ENCODE results near the gene FGD2.

Gene FGD2

DNA sequence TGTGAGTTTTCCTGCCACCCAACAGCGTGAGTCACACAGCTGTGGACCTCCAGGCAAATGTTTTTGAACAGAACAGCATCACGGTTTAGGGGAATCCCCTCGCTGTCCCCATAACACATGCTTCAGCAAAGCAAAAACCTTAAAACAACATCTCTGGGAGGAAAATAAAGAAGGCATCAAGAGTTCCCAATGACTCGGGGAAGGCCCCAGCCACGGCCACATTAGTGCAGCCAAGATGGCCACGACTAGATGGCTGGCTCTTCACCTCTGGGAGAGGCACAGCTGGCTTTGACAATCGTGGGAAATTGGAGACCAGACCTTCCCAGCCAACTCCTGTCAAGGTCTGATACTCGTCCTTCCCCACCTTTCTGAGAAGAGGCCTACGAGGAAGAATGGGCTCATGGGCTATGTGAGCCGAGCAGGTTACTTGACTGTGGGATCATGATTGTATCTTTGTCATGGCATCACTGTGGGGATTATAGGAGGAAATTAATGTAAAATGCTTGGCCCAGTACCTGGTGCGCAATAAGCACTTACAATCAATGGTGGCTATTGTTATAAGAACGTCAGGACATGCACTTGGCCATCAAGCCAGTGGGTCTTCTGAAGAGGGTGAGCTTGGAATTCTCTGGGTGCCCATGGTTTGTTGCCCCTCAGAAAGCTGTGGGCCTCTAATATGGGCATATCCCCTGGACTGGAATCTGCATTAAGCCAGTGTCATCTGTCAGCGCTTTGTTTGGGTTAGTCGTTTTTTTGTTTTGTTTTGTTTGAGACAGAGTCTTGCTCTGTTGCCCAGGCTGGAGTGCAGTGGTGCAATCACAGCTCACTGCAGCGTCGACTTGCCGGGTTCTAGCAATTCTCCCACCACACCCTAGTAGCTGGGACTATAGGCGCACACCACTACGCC is 43.6 kb downstream of the FGD2 start:
- no peak for DNase-seq (ENCODE audit: low read depth, low spot score)
- TF ChIP-seq YY1 (IDR thresholded peaks at IDR 0.05; ENCODE audit: insufficient read depth, insufficient read length) (no peak), ZNF274 (IDR thresholded peaks at IDR 0.05; ENCODE audit: low read depth, low read length) (no peak), SUZ12 (IDR thresholded peaks at IDR 0.05; ENCODE audit: extremely low read depth, insufficient read depth, insufficient read length) (no peak)
- Histone ChIP-seq H3K36me3 (ENCODE audit: insufficient read depth, insufficient read length, low read length) (no peaks in the 10 kb centered on the region), H3K9me3 (ENCODE audit: insufficient read depth, low read length) (no peaks in the 10 kb centered on the region), H3K27me3 (ENCODE audit: insufficient read depth, insufficient read length) (no peaks in the 10 kb centered on the region), H3K9ac (ENCODE audit: insufficient read length, low read depth) (no peak overlapping the region), H3K4me3 (ENCODE audit: insufficient read length, low read depth) (no peak overlapping the region), H3K4me1 (ENCODE audit: insufficient read depth, insufficient read length) (peaks cover 7% of the 10 kb centered on the region)

DNA sequence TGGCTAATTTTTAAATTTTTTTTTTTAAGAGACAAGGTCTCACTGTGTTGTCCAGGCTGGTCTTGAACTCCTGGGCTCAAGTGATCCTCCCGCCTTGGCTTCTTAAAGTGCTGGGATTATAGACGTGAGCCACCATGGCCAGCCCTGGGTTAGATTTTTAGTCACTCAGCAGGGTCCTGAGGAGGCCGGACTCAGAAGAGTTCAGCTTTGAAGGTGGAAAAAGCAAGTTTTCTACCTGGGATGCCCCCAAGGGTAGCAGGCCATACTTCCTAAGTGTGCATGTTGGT is 44.2 kb downstream of the FGD2 start:
- Histone ChIP-seq H3K9me3 (ENCODE audit: insufficient read depth, low read length) (no peaks in the 10 kb centered on the region), H3K9ac (ENCODE audit: insufficient read length, low read depth) (no peak overlapping the region), H3K4me1 (ENCODE audit: insufficient read depth, insufficient read length) (peaks cover 7% of the 10 kb centered on the region), H3K27me3 (ENCODE audit: insufficient read depth, insufficient read length) (no peaks in the 10 kb centered on the region), H3K36me3 (ENCODE audit: insufficient read depth, insufficient read length, low read length) (no peaks in the 10 kb centered on the region), H3K4me3 (ENCODE audit: insufficient read length, low read depth) (no peak overlapping the region)
- no peak for TF ChIP-seq YY1 (IDR thresholded peaks at IDR 0.05; ENCODE audit: insufficient read depth, insufficient read length)
- no peak for TF ChIP-seq SUZ12 (IDR thresholded peaks at IDR 0.05; ENCODE audit: extremely low read depth, insufficient read depth, insufficient read length)
- TF ChIP-seq ZNF274 (IDR thresholded peaks at IDR 0.05; ENCODE audit: low read depth, low read length): no peak
- no peak for DNase-seq (ENCODE audit: low read depth, low spot score)

DNA sequence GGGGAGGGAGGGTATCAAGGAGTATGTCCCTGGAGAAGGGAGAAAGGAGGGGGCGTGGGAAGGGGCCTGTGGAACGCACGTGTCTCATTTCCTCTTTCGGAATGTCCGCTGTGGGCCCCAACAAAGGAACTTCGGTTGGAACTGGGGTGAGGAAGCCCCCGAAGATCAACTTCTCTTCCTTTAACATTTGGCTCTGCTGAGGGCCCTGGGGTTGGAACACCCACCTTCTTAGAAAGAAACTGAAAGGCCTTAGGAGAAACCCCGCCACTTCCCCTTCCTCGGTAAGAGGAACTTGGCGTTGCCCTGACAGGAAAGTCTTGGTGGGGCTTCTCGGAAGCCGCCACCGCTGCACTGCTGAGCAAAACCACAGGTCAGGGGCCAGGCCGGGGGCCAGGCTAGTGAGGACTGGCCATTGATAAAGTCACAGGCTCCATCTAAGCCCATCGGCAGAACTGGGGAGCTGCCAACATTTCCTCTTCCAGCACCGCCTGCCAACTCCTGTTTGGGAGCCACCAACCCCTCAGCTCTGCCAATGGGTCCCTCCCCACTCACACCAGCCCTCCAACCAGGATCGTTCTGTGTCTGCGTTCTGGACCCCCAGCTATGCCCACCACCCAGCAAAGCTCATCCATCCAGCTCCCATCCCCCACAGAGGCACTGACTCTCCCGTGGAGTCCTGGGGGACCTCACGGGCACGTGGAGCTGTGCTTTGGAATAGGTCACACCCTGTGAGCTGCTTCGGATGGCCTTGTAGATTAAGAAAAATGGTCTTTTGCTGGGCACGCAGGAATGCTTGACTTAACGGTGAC is 44.8 kb downstream of the FGD2 start:
- Histone ChIP-seq H3K4me1 (ENCODE audit: insufficient read depth, insufficient read length) (peaks cover 7% of the 10 kb centered on the region), H3K9ac (ENCODE audit: insufficient read length, low read depth) (no peak overlapping the region), H3K4me3 (ENCODE audit: insufficient read length, low read depth) (no peak overlapping the region), H3K36me3 (ENCODE audit: insufficient read depth, insufficient read length, low read length) (no peaks in the 10 kb centered on the region), H3K9me3 (ENCODE audit: insufficient read depth, low read length) (no peaks in the 10 kb centered on the region), H3K27me3 (ENCODE audit: insufficient read depth, insufficient read length) (no peaks in the 10 kb centered on the region)
- DNase-seq (ENCODE audit: low read depth, low spot score): no peak
- TF ChIP-seq SUZ12 (IDR thresholded peaks at IDR 0.05; ENCODE audit: extremely low read depth, insufficient read depth, insufficient read length) (no peak), ZNF274 (IDR thresholded peaks at IDR 0.05; ENCODE audit: low read depth, low read length) (no peak), YY1 (IDR thresholded peaks at IDR 0.05; ENCODE audit: insufficient read depth, insufficient read length) (no peak)

DNA sequence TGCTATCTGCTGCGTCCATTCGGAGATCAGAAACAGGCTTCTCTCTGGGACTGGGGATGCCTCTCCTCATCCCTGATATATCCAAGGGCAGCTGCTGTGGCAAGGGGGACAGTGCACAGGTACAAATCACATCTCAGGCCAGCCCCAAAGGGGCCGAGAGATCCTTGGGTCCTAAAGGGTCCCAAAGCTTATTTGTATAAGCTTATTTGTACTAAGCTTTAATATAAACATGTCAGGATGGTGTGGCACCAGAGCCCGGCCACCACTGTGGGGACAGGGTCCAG is 45.3 kb downstream of the FGD2 start:
- Histone ChIP-seq H3K4me1 (ENCODE audit: insufficient read depth, insufficient read length) (peaks cover 8% of the 10 kb centered on the region), H3K9ac (ENCODE audit: insufficient read length, low read depth) (no peak overlapping the region), H3K4me3 (ENCODE audit: insufficient read length, low read depth) (no peak overlapping the region), H3K9me3 (ENCODE audit: insufficient read depth, low read length) (no peaks in the 10 kb centered on the region), H3K36me3 (ENCODE audit: insufficient read depth, insufficient read length, low read length) (no peaks in the 10 kb centered on the region), H3K27me3 (ENCODE audit: insufficient read depth, insufficient read length) (no peaks in the 10 kb centered on the region)
- TF ChIP-seq YY1 (IDR thresholded peaks at IDR 0.05; ENCODE audit: insufficient read depth, insufficient read length): no peak
- no peak for TF ChIP-seq ZNF274 (IDR thresholded peaks at IDR 0.05; ENCODE audit: low read depth, low read length)
- TF ChIP-seq SUZ12 (IDR thresholded peaks at IDR 0.05; ENCODE audit: extremely low read depth, insufficient read depth, insufficient read length): no peak
- no peak for DNase-seq (ENCODE audit: low read depth, low spot score)

DNA sequence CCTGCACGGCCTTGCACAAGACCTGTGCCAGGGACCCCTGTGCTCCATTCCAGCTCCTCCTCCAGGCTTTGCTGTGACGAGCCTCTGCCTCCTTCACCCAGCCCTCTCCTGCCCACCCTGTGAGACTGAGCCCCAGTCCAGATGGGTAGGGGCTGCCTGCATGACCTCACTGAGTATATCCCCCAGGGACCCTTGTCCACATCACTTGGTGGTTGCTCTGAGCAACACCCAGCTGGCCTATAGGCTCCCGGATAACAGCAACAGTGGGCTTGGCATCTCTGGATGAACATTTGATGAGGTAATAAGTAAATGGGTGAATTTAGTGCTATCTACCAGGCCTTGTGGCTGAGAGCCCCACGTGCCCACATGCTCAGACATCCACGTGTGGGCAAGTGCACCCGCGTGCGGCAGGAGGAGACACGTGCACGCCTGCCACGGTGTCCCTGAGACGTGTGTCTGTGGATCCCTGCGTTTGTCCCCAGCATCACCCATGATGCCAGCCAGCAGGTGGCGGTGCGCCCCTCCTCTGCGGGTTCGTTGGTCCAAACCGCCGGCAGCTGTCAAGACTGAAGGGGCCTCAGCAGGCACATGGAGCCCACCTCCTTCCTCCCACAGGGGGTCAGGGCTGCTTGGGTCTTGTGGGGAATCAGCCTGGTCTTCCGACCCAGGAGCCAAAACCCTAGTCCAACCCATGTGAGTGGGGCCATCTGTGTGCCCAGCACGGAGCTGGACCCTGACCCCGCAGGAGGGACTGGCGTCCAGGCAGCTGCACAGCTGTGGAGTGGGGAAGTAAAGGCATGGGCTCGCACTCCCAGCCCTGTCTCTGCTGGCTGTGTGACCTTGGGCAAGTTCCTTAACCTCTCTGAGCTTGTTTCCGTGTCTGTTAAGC is 45.9 kb downstream of the FGD2 start:
- TF ChIP-seq ZNF274 (IDR thresholded peaks at IDR 0.05; ENCODE audit: low read depth, low read length): no peak
- TF ChIP-seq YY1 (IDR thresholded peaks at IDR 0.05; ENCODE audit: insufficient read depth, insufficient read length): no peak
- TF ChIP-seq SUZ12 (IDR thresholded peaks at IDR 0.05; ENCODE audit: extremely low read depth, insufficient read depth, insufficient read length): no peak
- H3K9ac ChIP-seq (ENCODE audit: insufficient read length, low read depth): no peak overlapping the region
- no peak overlapping the region for H3K4me3 ChIP-seq (ENCODE audit: insufficient read length, low read depth)
- peaks cover 14% of the 10 kb centered on the region for H3K4me1 ChIP-seq (ENCODE audit: insufficient read depth, insufficient read length)
- H3K9me3 ChIP-seq (ENCODE audit: insufficient read depth, low read length): no peaks in the 10 kb centered on the region
- DNase-seq (ENCODE audit: low read depth, low spot score): peak; percentile 44
- no peaks in the 10 kb centered on the region for H3K27me3 ChIP-seq (ENCODE audit: insufficient read depth, insufficient read length)
- no peaks in the 10 kb centered on the region for H3K36me3 ChIP-seq (ENCODE audit: insufficient read depth, insufficient read length, low read length)

DNA sequence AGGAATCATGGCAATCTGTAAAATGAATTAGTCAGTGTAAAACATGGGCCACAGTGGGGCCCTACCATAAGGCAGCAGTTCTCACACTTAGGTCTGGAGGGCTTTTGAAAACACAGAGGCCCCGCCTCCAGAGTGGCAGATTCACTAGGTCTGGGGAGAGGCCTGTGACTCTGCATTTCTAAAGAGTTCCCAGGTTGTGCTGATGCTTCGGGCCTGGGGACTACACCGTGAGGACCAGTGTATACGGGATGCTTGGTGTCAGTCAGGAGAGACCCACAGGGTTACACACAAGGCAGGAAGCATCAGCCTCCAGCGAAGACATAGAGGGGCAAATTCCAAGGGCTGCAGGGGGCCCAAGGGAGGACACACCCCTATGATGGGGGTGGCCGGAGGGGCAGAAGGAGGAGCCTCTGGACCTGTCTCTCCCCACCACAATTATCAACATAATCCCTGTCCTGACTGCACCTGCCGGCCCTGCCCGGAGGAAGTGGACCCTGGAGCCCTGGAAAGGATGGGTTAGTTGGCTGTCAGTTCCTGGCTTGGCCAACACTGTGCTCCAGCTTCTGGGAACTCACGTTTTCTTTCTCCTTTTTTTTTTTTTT is 46.7 kb downstream of the FGD2 start:
- no peaks in the 10 kb centered on the region for H3K27me3 ChIP-seq (ENCODE audit: insufficient read depth, insufficient read length)
- peak; percentile 52 for DNase-seq (ENCODE audit: low read depth, low spot score)
- peaks cover 16% of the 10 kb centered on the region for H3K4me1 ChIP-seq (ENCODE audit: insufficient read depth, insufficient read length)
- H3K4me3 ChIP-seq (ENCODE audit: insufficient read length, low read depth): no peak overlapping the region
- H3K36me3 ChIP-seq (ENCODE audit: insufficient read depth, insufficient read length, low read length): no peaks in the 10 kb centered on the region
- H3K9ac ChIP-seq (ENCODE audit: insufficient read length, low read depth): no peak overlapping the region
- no peak for TF ChIP-seq YY1 (IDR thresholded peaks at IDR 0.05; ENCODE audit: insufficient read depth, insufficient read length)
- TF ChIP-seq SUZ12 (IDR thresholded peaks at IDR 0.05; ENCODE audit: extremely low read depth, insufficient read depth, insufficient read length): no peak
- TF ChIP-seq ZNF274 (IDR thresholded peaks at IDR 0.05; ENCODE audit: low read depth, low read length): no peak
- no peaks in the 10 kb centered on the region for H3K9me3 ChIP-seq (ENCODE audit: insufficient read depth, low read length)

Measured in NT2/D1 (cell line).